ENCODE results near the gene GRN. TPM values are rescaled to one million over a fixed set of nuclear protein-coding genes. Genes with fewer than 3 reads are reported as not detected.
A peak's percentile ranks its signal among the peaks of the same experiment; 100 is the strongest.

Gene GRN
- total and polyA plus RNA-seq, 2 of the 13 experiments (the other 11 are each of a cell fraction or from before 2014, with no cell fraction given): 86.6 to 143 TPM

DNA sequence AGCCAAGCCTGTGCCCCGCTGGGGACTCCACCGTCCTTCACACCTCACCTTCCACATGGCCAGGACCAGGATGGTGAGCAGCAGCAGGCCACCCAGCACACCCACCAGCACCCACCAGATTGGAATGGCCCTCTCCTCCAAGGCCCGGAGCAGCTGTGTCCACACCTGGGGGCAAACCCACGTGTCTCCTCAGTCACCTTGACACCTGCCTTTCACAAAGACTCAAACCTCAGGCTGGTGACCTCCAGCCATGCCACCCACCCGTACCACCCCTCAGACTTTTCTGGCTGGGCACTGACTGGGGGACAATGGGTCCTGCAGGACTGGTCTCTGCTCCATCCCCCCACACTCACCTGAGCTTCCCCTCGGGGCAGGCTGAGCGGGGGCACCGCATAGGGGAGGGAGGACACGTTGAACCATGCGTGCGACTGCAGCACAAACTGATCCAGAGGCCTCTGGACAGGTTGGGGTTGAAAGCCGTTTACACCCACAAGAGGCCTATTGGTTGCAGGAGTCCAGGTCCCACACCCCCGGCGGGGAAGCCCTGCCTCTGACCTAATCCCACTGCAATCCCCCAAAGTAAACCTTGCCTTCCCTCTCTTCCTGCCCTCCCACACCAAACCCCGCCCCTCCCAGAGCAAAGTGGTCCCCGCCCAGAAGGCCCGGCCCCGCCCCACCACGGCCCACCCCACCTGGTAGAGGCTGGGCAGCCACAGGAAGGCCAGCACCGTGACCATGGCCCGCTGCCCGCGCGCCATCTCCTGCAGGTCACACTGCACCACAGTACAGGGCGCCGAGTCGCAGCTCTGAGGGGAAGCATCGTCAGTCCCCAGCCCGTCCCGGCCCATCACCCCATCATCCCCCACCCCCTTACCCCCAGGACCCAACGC, 29.4 kb downstream of the GRN start (continued):
- TF ChIP-seq, protein P1, sequence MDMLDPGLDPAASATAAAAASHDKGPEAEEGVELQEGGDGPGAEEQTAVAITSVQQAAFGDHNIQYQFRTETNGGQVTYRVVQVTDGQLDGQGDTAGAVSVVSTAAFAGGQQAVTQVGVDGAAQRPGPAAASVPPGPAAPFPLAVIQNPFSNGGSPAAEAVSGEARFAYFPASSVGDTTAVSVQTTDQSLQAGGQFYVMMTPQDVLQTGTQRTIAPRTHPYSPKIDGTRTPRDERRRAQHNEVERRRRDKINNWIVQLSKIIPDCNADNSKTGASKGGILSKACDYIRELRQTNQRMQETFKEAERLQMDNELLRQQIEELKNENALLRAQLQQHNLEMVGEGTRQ (IDR thresholded peaks at IDR 0.05; ENCODE audit: low read depth, low read length): no peak
- TF ChIP-seq, protein P1 (CRISPR knock-in tag; IDR thresholded peaks at IDR 0.05; ENCODE audit: borderline replicate concordance): no peak
- TF ChIP-seq MAFK (conservative IDR thresholded peaks at IDR 0.05 in 1 of 2, IDR thresholded peaks at IDR 0.05 in 1 of 2; ENCODE audit: low read length in 2 of 2) (no peak), HOXA7 (CRISPR knock-in tag; IDR thresholded peaks at IDR 0.05) (no peak), NR2F2 (IDR thresholded peaks at IDR 0.05; ENCODE audit: borderline replicate concordance, low read depth) (no peak), MAF1 (CRISPR knock-in tag; IDR thresholded peaks at IDR 0.05; ENCODE audit: borderline replicate concordance) (no peak), EZH2 (conservative IDR thresholded peaks at IDR 0.05; ENCODE audit: low read depth, low read length) (no peak), CBFB (CRISPR knock-in tag; IDR thresholded peaks at IDR 0.05) (no peak), HOXA3 (CRISPR knock-in tag; IDR thresholded peaks at IDR 0.05) (no peak; the same call in 1 of the 2 replicates), ZFP90 (CRISPR knock-in tag; IDR thresholded peaks at IDR 0.05; ENCODE audit: borderline replicate concordance) (no peak), ZNF441 (CRISPR knock-in tag; IDR thresholded peaks at IDR 0.05; ENCODE audit: borderline replicate concordance) (0 out of 2 replicates have a peak, but pooled peaks have one; percentile 19), HOXA5 (CRISPR knock-in tag; IDR thresholded peaks at IDR 0.05) (no peak), STAT5B (CRISPR knock-in tag; IDR thresholded peaks at IDR 0.05) (no peak), PAF1 (CRISPR knock-in tag; IDR thresholded peaks at IDR 0.05) (no peak), HNRNPUL1 (IDR thresholded peaks at IDR 0.05; ENCODE audit: low read depth, low read length) (no peak), ZNF720 (CRISPR knock-in tag; IDR thresholded peaks at IDR 0.05) (no peak), MBD4 (IDR thresholded peaks at IDR 0.05; ENCODE audit: borderline replicate concordance, low read length) (no peak), MAFG (CRISPR knock-in tag; IDR thresholded peaks at IDR 0.05) (no peak)
- TF ChIP-seq, protein P2, sequence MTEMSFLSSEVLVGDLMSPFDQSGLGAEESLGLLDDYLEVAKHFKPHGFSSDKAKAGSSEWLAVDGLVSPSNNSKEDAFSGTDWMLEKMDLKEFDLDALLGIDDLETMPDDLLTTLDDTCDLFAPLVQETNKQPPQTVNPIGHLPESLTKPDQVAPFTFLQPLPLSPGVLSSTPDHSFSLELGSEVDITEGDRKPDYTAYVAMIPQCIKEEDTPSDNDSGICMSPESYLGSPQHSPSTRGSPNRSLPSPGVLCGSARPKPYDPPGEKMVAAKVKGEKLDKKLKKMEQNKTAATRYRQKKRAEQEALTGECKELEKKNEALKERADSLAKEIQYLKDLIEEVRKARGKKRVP (CRISPR knock-in tag; IDR thresholded peaks at IDR 0.05): peak in 1 of 2 experiments; percentile 79; a peak in 2 of 4 replicates
- TF ChIP-seq, protein P3, sequence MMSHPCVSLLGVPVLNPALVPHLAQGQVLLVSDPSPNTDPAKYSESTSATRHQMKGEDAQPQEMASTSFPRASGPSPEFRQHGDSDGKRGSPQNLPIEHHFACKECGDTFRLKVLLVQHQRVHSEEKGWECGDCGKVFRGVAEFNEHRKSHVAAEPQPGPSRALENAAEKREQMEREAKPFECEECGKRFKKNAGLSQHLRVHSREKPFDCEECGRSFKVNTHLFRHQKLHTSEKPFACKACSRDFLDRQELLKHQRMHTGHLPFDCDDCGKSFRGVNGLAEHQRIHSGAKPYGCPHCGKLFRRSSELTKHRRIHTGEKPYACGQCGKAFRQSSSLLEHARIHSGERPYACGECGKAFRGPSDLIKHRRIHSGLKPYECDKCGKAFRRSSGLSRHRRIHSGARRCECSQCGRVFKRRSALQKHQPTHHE (CRISPR knock-in tag; IDR thresholded peaks at IDR 0.05; ENCODE audit: borderline replicate concordance): no peak
- TF ChIP-seq, protein P4, sequence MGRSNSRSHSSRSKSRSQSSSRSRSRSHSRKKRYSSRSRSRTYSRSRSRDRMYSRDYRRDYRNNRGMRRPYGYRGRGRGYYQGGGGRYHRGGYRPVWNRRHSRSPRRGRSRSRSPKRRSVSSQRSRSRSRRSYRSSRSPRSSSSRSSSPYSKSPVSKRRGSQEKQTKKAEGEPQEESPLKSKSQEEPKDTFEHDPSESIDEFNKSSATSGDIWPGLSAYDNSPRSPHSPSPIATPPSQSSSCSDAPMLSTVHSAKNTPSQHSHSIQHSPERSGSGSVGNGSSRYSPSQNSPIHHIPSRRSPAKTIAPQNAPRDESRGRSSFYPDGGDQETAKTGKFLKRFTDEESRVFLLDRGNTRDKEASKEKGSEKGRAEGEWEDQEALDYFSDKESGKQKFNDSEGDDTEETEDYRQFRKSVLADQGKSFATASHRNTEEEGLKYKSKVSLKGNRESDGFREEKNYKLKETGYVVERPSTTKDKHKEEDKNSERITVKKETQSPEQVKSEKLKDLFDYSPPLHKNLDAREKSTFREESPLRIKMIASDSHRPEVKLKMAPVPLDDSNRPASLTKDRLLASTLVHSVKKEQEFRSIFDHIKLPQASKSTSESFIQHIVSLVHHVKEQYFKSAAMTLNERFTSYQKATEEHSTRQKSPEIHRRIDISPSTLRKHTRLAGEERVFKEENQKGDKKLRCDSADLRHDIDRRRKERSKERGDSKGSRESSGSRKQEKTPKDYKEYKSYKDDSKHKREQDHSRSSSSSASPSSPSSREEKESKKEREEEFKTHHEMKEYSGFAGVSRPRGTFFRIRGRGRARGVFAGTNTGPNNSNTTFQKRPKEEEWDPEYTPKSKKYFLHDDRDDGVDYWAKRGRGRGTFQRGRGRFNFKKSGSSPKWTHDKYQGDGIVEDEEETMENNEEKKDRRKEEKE (IDR thresholded peaks at IDR 0.05): no peak
- TF ChIP-seq, protein P5, sequence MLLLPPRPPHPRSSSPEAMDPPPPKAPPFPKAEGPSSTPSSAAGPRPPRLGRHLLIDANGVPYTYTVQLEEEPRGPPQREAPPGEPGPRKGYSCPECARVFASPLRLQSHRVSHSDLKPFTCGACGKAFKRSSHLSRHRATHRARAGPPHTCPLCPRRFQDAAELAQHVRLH (CRISPR knock-in tag; IDR thresholded peaks at IDR 0.05; ENCODE audit: borderline replicate concordance, low read depth): no peak
